Measurements from ENCODE around the gene EPHB6. TPM values are rescaled to one million over a fixed set of nuclear protein-coding genes. Genes with fewer than 3 reads are reported as not detected.

The EPHB6 gene
- polyA plus RNA-seq, 1 experiment = 7.1 TPM

GRCh38 chr7:142833174-142834048, 21.5 kb upstream of the EPHB6 start:
- no peak overlapping the region for H3K4me3 ChIP-seq (ENCODE audit: low read depth, low read length)
- no peaks in the 10 kb centered on the region for H3K36me3 ChIP-seq (ENCODE audit: control insufficient read depth, insufficient read depth, low read length)
- CTCF ChIA-PET = interaction anchor here (1.4 kb wide), 1 partner anchor 15 kb away, joined by 4 read pairs; no protein-coding TSS in a partner anchor
- no peaks in the 10 kb centered on the region for H3K27me3 ChIP-seq (ENCODE audit: control insufficient read depth, insufficient read depth, low read length)
- DNase-seq (ENCODE audit: low read depth) = no peak
- TF ChIP-seq CTCF (IDR thresholded peaks at IDR 0.05; ENCODE audit: insufficient read depth, low read depth, low read length) = no peak
- POLR2A ChIA-PET = no interaction called here

- no peak for TF ChIP-seq CTCF (IDR thresholded peaks at IDR 0.05; ENCODE audit: insufficient read depth, low read depth, low read length)
- DNase-seq (ENCODE audit: low read depth) = no peak
- no peaks in the 10 kb centered on the region for H3K36me3 ChIP-seq (ENCODE audit: control insufficient read depth, insufficient read depth, low read length)
- ChIA-PET POLR2A (no interaction called here), CTCF (interaction anchor here (1.6 kb wide), 1 partner anchor 25 kb away, joined by 6 read pairs; no protein-coding TSS in a partner anchor)
- no peaks in the 10 kb centered on the region for H3K27me3 ChIP-seq (ENCODE audit: control insufficient read depth, insufficient read depth, low read length)
- H3K4me3 ChIP-seq (ENCODE audit: low read depth, low read length) = no peak overlapping the region
Measured at GRCh38 chr7:142835487-142835886, 19.4 kb upstream of the EPHB6 start.

GRCh38 chr7:142836426-142836825, 18.4 kb upstream of the EPHB6 start:
- CTCF ChIA-PET = interaction anchor here (1.6 kb wide), 1 partner anchor 25 kb away, joined by 6 read pairs; no protein-coding TSS in a partner anchor
- Histone ChIP-seq H3K27me3 (ENCODE audit: control insufficient read depth, insufficient read depth, low read length) (no peaks in the 10 kb centered on the region), H3K36me3 (ENCODE audit: control insufficient read depth, insufficient read depth, low read length) (no peaks in the 10 kb centered on the region), H3K4me3 (ENCODE audit: low read depth, low read length) (no peak overlapping the region)
- DNase-seq (ENCODE audit: low read depth) = no peak
- TF ChIP-seq CTCF (IDR thresholded peaks at IDR 0.05; ENCODE audit: insufficient read depth, low read depth, low read length) = no peak
- POLR2A ChIA-PET = no interaction called here

GRCh38 chr7:142838461-142839213, 16.2 kb upstream of the EPHB6 start:
- no peak for DNase-seq (ENCODE audit: low read depth)
- Histone ChIP-seq H3K4me3 (ENCODE audit: low read depth, low read length) (no peak overlapping the region), H3K27me3 (ENCODE audit: control insufficient read depth, insufficient read depth, low read length) (no peaks in the 10 kb centered on the region), H3K36me3 (ENCODE audit: control insufficient read depth, insufficient read depth, low read length) (no peaks in the 10 kb centered on the region)
- ChIA-PET CTCF (interaction anchor here (0.9 kb wide), 1 partner anchor 206 kb away, joined by 4 read pairs; no protein-coding TSS in a partner anchor), POLR2A (no interaction called here)
- TF ChIP-seq CTCF (IDR thresholded peaks at IDR 0.05; ENCODE audit: insufficient read depth, low read depth, low read length) = no peak

- POLR2A ChIA-PET = no interaction called here
- Histone ChIP-seq H3K36me3 (ENCODE audit: control insufficient read depth, insufficient read depth, low read length) (no peaks in the 10 kb centered on the region), H3K27me3 (ENCODE audit: control insufficient read depth, insufficient read depth, low read length) (no peaks in the 10 kb centered on the region), H3K4me3 (ENCODE audit: low read depth, low read length) (no peak overlapping the region)
- TF ChIP-seq CTCF (IDR thresholded peaks at IDR 0.05; ENCODE audit: insufficient read depth, low read depth, low read length) = no peak
- no peak for DNase-seq (ENCODE audit: low read depth)
- CTCF ChIA-PET = no interaction called here
Measured at GRCh38 chr7:142842251-142842766, 12.6 kb upstream of the EPHB6 start.

Measured in BJ (cell line).